Measurements from ENCODE around the gene GLE1.
"Not testable (repeated sequence)": the region's sequence is repeated elsewhere in the genome, so short reads cannot be mapped to it uniquely, and the experiment has no call there.

The GLE1 gene

DNA sequence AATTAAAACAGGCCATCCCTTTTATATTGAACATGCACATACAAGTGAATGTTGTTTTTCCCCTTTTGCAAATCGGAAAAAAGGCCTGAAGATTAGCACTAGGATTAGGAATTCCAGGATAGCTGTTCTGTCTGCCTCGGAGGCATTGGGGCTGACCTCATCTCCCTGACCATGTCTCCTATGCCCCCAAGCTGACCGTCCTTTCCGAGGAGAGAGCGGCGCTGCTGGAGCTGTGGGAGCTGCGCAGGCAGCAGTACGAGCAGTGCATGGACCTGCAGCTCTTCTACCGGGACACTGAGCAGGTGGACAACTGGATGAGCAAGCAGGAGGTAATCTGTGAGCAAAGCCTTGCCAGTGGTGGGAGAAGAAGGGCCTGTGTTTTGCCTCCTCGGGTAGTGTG is 76.2 kb downstream of the GLE1 start:
- DNase-seq: no peak
- in situ Hi-C loops (cut with MboI; ENCODE audit: low pct_unique_long_range_greater_than_20kb, low sequenced_read_pairs): no loop called here

DNA sequence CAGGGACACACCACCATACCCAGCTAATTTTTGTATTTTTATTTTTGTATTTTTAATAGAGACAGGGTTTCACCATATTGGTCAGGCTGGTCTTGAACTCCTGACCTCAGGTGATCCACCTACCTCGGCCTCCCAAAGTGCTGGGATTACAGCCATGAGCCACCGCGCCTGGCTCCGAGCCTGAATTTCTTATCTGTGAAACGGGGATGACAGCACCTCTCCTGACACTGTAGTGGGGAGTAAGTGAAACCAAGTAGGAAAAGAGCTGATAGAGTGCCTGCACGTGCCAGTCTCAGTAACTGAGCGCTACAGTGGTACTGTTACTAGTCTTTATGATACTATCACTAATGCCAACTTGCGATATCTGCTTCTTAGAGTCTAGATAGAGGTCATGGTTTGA is 80.6 kb downstream of the GLE1 start:
- DNase-seq; in situ Hi-C loops (cut with MboI; ENCODE audit: low pct_unique_long_range_greater_than_20kb, low sequenced_read_pairs): not testable (repeated sequence)

DNA sequence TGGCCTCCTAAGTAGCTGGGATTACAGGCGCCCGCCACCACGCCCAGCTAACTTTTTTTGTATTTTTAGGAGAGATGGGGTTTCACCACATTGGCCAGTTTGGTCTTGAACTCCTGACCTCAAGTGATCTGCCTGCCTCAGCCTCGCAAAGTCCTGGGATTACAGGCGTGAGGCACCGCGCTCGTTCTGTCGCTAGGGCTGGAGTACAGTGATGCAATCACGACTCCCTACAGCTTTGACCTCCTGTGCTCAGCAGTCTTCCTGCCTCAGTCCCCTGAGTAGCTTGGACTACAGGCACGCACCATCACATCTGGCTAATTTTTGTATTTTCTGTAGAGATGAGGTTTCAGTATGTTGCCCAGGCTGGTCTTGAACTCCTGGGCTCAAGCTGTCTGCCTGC is 82.4 kb downstream of the GLE1 start:
- DNase-seq; in situ Hi-C loops (cut with MboI; ENCODE audit: low pct_unique_long_range_greater_than_20kb, low sequenced_read_pairs): not testable (repeated sequence)

DNA sequence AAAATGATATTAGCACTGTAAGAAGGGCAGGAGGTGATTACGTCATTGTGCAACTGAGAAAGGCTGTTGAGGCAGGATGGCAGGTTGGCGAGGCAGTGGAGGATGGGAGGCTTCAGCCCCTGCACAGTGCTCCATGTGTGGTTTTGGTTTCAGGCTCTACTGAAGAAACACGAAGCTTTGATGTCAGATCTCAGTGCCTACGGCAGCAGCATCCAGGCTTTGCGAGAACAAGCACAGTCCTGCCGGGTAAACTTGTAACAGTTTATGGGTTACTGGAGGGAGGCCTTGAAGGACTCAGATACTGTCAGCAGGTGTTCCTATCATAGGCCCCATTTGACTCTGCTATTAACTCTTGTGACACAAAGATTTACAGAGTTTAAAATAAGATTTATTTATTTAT is 82.9 kb downstream of the GLE1 start:
- in situ Hi-C loops (cut with MboI; ENCODE audit: low pct_unique_long_range_greater_than_20kb, low sequenced_read_pairs): no loop called here
- no peak for DNase-seq

DNA sequence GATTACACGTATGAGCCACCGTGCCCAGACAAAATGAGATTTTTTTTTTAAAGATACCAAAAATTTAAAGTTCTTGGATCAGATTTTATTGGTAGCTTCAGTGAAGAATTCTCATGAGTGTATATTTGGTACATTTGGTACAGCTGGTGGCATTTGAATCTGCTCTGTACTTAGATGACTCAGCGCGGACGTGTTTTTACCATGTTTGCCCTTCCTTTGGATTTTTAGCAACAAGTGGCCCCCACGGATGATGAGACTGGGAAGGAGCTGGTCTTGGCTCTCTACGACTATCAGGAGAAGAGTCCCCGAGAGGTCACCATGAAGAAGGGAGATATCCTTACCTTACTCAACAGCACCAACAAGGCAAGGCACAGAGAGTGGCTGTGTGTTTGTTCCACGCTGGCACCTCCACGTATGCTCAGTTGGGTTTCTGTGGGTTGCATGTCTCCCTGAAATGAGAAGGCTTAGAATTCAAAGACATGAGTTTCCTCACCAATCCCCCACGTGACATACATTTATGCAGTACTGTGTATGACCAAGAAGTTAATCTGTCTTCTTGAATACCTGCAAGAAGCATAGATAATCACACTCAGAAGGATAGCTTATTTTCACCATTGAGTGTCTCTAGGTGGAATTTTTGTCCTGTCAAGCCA is 84.2 kb downstream of the GLE1 start:
- in situ Hi-C loops (cut with MboI; ENCODE audit: low pct_unique_long_range_greater_than_20kb, low sequenced_read_pairs): no loop called here
- no peak for DNase-seq

Measured in KBM-7 (cell line).